ENCODE measurements around the gene LEP. TPM values are rescaled to one million over a fixed set of nuclear protein-coding genes. Genes with fewer than 3 reads are reported as not detected.
"Not testable (repeated sequence)": the region's sequence is repeated elsewhere in the genome, so short reads cannot be mapped to it uniquely, and the experiment has no call there.

LEP gene
- total RNA-seq, 1 donor from 2014 or later: not detected

DNA sequence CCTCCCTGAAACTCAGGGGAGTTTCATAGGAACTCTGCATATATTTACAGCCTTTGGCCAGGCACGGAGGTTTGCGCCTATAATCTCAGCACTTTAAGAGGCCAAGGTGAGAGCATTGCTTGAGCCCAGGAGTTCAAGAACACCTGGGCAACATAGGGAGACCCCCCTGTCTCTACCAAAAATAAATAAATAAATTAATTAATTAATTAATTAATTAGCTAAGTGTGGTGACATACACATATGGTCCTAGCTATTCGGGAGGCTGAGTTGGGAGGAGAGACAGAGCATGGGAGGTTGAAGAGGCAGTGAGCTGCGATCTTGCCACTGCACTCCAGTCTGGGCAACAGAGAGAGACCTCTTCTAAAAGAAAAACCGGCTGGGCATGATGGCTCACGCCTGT, 9.4 kb upstream of the LEP start:
- H3K27me3 ChIP-seq: no peaks in the 10 kb centered on the region
- H3K4me3 ChIP-seq: no peak overlapping the region
- intact Hi-C loops (cut with DNase I): no loop called here
- H3K4me1 ChIP-seq: no peaks in the 10 kb centered on the region
- no peaks in the 10 kb centered on the region for H3K9me3 ChIP-seq
- TF ChIP-seq, protein P1, sequence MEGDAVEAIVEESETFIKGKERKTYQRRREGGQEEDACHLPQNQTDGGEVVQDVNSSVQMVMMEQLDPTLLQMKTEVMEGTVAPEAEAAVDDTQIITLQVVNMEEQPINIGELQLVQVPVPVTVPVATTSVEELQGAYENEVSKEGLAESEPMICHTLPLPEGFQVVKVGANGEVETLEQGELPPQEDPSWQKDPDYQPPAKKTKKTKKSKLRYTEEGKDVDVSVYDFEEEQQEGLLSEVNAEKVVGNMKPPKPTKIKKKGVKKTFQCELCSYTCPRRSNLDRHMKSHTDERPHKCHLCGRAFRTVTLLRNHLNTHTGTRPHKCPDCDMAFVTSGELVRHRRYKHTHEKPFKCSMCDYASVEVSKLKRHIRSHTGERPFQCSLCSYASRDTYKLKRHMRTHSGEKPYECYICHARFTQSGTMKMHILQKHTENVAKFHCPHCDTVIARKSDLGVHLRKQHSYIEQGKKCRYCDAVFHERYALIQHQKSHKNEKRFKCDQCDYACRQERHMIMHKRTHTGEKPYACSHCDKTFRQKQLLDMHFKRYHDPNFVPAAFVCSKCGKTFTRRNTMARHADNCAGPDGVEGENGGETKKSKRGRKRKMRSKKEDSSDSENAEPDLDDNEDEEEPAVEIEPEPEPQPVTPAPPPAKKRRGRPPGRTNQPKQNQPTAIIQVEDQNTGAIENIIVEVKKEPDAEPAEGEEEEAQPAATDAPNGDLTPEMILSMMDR (IDR thresholded peaks at IDR 0.05): no peak
- H3K27ac ChIP-seq: no peak overlapping the region
- H3K36me3 ChIP-seq: no peaks in the 10 kb centered on the region
- no peak for DNase-seq (ENCODE audit: low spot score in 2 of 2)

DNA sequence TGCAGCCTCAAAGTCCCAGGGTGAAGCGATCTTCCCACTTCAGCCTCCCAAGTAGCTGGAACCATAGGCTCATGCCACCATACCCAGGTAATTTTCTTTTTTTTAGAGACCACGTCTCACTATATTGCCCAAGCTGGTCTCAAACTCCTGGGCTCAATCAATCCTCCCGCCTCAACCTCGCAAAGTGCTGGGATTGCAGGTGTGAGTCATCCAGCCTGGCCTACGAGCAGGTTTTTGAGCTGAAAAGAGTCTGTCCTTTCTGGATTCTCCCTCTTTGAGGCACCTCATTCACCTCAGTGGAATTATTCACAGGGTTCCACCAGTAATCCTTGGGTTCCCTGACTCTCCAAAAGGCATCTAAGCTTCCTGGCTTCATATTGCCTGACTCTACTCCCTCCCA, 7.6 kb upstream of the LEP start:
- H3K27ac ChIP-seq: no peak overlapping the region
- intact Hi-C loops (cut with DNase I): no loop called here
- no peaks in the 10 kb centered on the region for H3K9me3 ChIP-seq
- no peaks in the 10 kb centered on the region for H3K4me1 ChIP-seq
- no peak overlapping the region for H3K4me3 ChIP-seq
- TF ChIP-seq, protein P1 (IDR thresholded peaks at IDR 0.05): no peak
- H3K36me3 ChIP-seq: no peaks in the 10 kb centered on the region
- no peak for DNase-seq (ENCODE audit: low spot score in 2 of 2)
- no peaks in the 10 kb centered on the region for H3K27me3 ChIP-seq

DNA sequence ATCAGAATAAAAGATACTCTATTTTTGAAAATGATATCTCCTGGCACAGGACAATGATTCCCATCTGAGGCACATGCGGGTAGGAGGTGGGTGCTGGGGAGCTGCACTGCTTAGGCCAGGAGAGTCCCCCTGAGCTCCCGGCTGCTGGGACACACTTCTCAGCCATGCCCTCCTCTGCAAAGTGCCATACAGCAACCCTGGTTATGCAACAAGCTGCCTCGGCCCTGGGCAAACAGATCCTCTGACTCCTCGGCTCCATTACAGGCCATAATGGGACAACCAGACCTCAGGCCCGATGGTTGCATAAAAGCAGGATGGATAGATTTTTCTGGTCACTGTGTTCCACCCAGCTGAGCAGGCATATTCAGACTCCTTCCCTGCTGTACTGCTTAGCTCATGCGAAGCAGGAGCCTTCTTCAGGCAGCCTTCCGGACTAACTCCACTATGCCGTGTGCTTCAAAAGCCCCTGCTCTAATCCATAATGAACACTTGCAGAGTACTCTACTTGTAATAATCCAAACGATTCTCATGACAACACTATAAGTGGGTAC, 6.5 kb upstream of the LEP start:
- intact Hi-C loops (cut with DNase I): no loop called here
- no peaks in the 10 kb centered on the region for H3K27me3 ChIP-seq
- peaks cover 0 to 4% of the 10 kb centered on the region in 2 donors for H3K9me3 ChIP-seq
- H3K4me3 ChIP-seq: no peak overlapping the region
- no peak overlapping the region for H3K27ac ChIP-seq
- TF ChIP-seq, protein P1 (IDR thresholded peaks at IDR 0.05): no peak
- H3K4me1 ChIP-seq: no peaks in the 10 kb centered on the region
- H3K36me3 ChIP-seq: no peaks in the 10 kb centered on the region
- DNase-seq (ENCODE audit: low spot score in 2 of 2): no peak

DNA sequence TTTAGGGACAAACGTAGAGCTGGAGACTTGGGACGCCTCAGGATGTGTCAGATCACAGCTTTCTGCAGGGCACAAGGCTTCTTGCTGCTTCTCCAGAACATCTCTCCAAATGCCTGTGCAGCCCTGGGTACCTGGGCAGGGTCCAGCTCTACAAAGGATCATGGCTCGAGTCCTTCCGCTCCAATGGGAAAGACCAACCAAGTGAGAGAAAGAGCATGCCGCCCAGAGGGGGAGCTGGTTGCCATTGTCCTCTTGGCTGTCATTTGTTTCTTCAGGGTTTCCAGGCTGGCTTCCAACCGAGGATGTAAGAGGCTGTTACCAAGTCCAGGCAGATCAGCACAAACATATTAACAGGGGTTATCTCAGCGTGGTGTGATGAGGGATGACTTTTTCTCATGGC, 5.6 kb upstream of the LEP start:
- no peak overlapping the region for H3K27ac ChIP-seq
- H3K9me3 ChIP-seq: peaks cover 0 to 8% of the 10 kb centered on the region in 2 donors
- no peak for DNase-seq (ENCODE audit: low spot score in 2 of 2)
- no peaks in the 10 kb centered on the region for H3K36me3 ChIP-seq
- no peak overlapping the region for H3K4me3 ChIP-seq
- intact Hi-C loops (cut with DNase I): no loop called here
- H3K27me3 ChIP-seq: peaks cover under 1% of the 10 kb centered on the region
- TF ChIP-seq, protein P1 (IDR thresholded peaks at IDR 0.05): no peak
- no peaks in the 10 kb centered on the region for H3K4me1 ChIP-seq

DNA sequence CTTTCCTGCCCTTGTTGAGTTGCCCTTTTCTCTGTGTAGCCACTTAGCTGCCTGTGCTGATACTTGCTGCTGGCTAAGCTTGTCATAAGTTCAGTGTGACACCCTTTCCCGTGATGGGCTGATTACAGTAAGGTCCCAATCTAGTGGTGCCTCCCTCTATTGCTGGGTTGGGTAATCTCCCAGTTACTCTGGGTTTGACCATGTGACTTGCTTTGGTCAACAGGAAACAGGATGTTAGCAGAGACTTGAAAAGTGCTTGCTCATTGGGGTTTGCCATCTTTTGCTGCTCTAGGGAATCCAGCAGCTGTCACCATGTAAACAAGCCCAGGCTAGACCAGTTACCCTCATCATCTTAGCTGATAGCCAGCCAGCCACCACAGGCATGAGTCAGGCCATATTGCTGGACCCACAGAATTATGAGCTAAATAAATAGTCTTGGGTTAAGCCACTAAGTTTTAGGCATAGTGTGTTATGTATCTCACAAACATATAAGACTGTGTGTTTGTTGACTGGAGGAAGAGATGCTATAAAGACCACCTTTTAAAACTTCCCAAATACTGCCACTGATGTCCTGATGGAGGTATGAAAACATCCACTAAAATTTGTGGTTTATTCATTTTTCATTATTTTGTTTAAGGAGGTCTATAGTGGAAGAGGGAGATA, 4.0 kb upstream of the LEP start:
- no peaks in the 10 kb centered on the region for H3K4me1 ChIP-seq
- no peak for DNase-seq (ENCODE audit: low spot score in 2 of 2)
- intact Hi-C loops (cut with DNase I): no loop called here
- TF ChIP-seq, protein P1 (IDR thresholded peaks at IDR 0.05): no peak
- no peaks in the 10 kb centered on the region for H3K36me3 ChIP-seq
- peaks cover 7% of the 10 kb centered on the region for H3K27me3 ChIP-seq
- no peak overlapping the region for H3K4me3 ChIP-seq
- H3K27ac ChIP-seq: no peak overlapping the region
- H3K9me3 ChIP-seq: peaks cover 0 to 8% of the 10 kb centered on the region in 2 donors

DNA sequence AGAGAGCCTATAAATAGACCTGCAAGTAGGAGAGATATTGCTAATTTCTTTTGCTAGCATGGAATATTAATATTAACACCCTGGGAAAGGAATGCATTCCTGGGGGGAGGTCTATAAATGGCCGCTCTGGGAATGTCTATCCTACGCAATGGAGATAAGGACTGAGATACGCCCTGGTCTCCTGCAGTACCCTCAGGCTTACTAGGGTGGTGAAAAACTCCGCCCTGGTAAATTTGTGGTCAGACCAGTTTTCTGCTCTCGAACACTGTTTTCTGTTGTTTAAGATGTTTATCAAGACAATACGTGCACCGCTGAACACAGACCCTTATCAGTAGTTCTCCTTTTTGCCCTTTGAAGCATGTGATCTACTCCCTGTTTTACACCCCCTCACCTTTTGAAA, 1.9 kb upstream of the LEP start:
- H3K4me1 ChIP-seq; H3K4me3 ChIP-seq; DNase-seq (ENCODE audit: low spot score in 2 of 2); H3K9me3 ChIP-seq; intact Hi-C loops (cut with DNase I); H3K27ac ChIP-seq; H3K36me3 ChIP-seq; H3K27me3 ChIP-seq: not testable (repeated sequence)
